ENCODE results near the gene THAP12.

Gene THAP12

GRCh38 chr11:76307396-76307795, 73.5 kb downstream of the THAP12 start:
- no peak for DNase-seq (ENCODE audit: low read depth in 2 of 2)

- DNase-seq (ENCODE audit: low read depth in 2 of 2): no peak
Measured at GRCh38 chr11:76303399-76303798, 77.5 kb downstream of the THAP12 start.

GRCh38 chr11:76302996-76303395, 77.9 kb downstream of the THAP12 start:
- no peak for DNase-seq (ENCODE audit: low read depth in 2 of 2)
